A549 (cell line): ENCODE results near the gene SIVA1. TPM values are rescaled to one million over a fixed set of nuclear protein-coding genes. Genes with fewer than 3 reads are reported as not detected.

ENCODE experiments used
- ATAC-seq, 2 experiments: fragments of 200-7000 bp in 1 of 2; fragments of >200 bp in 1 of 2; cut with Nextera tagmentation in 1 of 2; cut with Tn5 transposase in 1 of 2; 3 replicates each; pipeline versions ENCODE4 v1.8.0 to v1.9.1; 2018 to 2020; ENCODE audit warnings: mild to moderate bottlenecking in 1 of 2, moderate library complexity in 1 of 2
- CTCF ChIA-PET: fragments of 300-600 bp; sonication (Branson Sonifier 250); formaldehyde crosslinking; extraction: SDS; loops from one replicate; lab custom pipeline; 2021; ENCODE audit warnings: antibody characterized with exemption, inconsistent platforms; lab: Yijun Ruan, JAX
- POLR2A ChIA-PET: fragments of 350-600 bp; formaldehyde crosslinking; extraction: SDS; loops from one replicate; lab custom pipeline; 2021; ENCODE audit warnings: antibody characterized with exemption, inconsistent platforms; lab: Yijun Ruan, JAX
- DNase-seq, 2 experiments: peaks; one replicate each; pipeline versions ENCODE4 v3.0.0 to v3.0.0-alpha.2; 2011 to 2016; ENCODE audit warnings: low read depth in 1 of 2, low spot score in 1 of 2
- FAIRE-seq: peaks from 2 replicates; lab custom pipeline; 2011; peaks lifted over from hg19 to GRCh38; lab: Jason Lieb, UNC
- H3K27ac ChIP-seq, 2 experiments: fragments of >200 bp; sonication (Bioruptor Twin); formaldehyde crosslinking; 3 replicates each; pipeline ENCODE4 v1.5.1; 2016 to 2017
- H3K4me1 ChIP-seq: fragments of >200 bp; sonication (Bioruptor Twin); formaldehyde crosslinking; 3 replicates; pipeline ENCODE4 v1.6.1; 2016
- H3K4me2 ChIP-seq: fragments of >200 bp; sonication (Bioruptor Twin); formaldehyde crosslinking; 3 replicates; pipeline ENCODE4 v1.6.1; 2016
- H3K4me3 ChIP-seq: fragments of >200 bp; sonication (Bioruptor Twin); formaldehyde crosslinking; 3 replicates; pipeline ENCODE4 v1.5.1; 2016
- H3K9me3 ChIP-seq: fragments of >200 bp; sonication (Bioruptor Twin); formaldehyde crosslinking; 3 replicates; pipeline ENCODE4 v1.6.1; 2016
- ATOH8 ChIP-seq: fragments of 250-450 bp; sonication (Bioruptor Pico); IDR thresholded peaks from 2 replicates; pipeline ENCODE4 v1.5.0; 2020; ENCODE audit warnings: low read depth, mild to moderate bottlenecking, moderate library complexity
- BCL3 ChIP-seq: fragments of >200 bp; sonication (Bioruptor Twin); formaldehyde crosslinking; IDR thresholded peaks from 3 replicates; pipeline ENCODE4 v1.6.1; 2016
- E2F6 ChIP-seq: IDR thresholded peaks from 2 replicates; pipeline ENCODE4 v1.6.1; 2012; ENCODE audit warnings: low read depth, borderline replicate concordance
- EHF ChIP-seq: fragments of 250-450 bp; sonication (Bioruptor Pico); IDR thresholded peaks from 2 replicates; pipeline ENCODE4 v1.5.0; 2020; ENCODE audit warnings: mild to moderate bottlenecking
- ELK1 ChIP-seq: fragments of 150-350 bp; IDR thresholded peaks from 2 replicates; pipeline ENCODE4 v1.6.1; 2014; ENCODE audit warnings: low read depth, mild to moderate bottlenecking, low read length
- ESRRA ChIP-seq: fragments of 150-350 bp; IDR thresholded peaks from 2 replicates; pipeline ENCODE4 v1.6.1; 2014; ENCODE audit warnings: mild to moderate bottlenecking, low read length, borderline replicate concordance
- FOSB ChIP-seq: fragments of 250-450 bp; sonication (Bioruptor Pico); IDR thresholded peaks from 2 replicates; pipeline ENCODE4 v1.5.0; 2020; ENCODE audit warnings: mild to moderate bottlenecking, moderate library complexity
- FOSL2 ChIP-seq, 2 experiments: fragments of 450-650 bp in 1 of 2; fragments of >200 bp in 1 of 2; sonication (Bioruptor Twin) in 1 of 2; formaldehyde crosslinking; IDR thresholded peaks; 2 replicates each; pipeline versions ENCODE4 v1.5.0 to v1.6.1; 2016 to 2020; ENCODE audit warnings: mild to moderate bottlenecking in 1 of 2, moderate library complexity in 1 of 2
- FOXS1 ChIP-seq: fragments of 250-450 bp; sonication (Bioruptor Pico); IDR thresholded peaks from 2 replicates; pipeline ENCODE4 v1.5.0; 2020; ENCODE audit warnings: mild to moderate bottlenecking, moderate library complexity
- HDAC2 ChIP-seq: fragments of 200-600 bp; sonication (generic); IDR thresholded peaks from 2 replicates; pipeline ENCODE4 v1.6.1; 2016
- HMGXB4 ChIP-seq: fragments of 250-450 bp; sonication (Bioruptor Pico); IDR thresholded peaks from 2 replicates; pipeline ENCODE4 v1.5.0; 2021; ENCODE audit warnings: mild to moderate bottlenecking, moderate library complexity, borderline replicate concordance
- HOXB13 ChIP-seq: fragments of 250-450 bp; sonication (Bioruptor Pico); IDR thresholded peaks from 2 replicates; pipeline ENCODE4 v1.5.0; 2020; ENCODE audit warnings: low read depth, mild to moderate bottlenecking, moderate library complexity
- KDM5A ChIP-seq: fragments of 200-600 bp; sonication (generic); IDR thresholded peaks from 2 replicates; pipeline ENCODE4 v1.6.1; 2016; ENCODE audit warnings: antibody characterized with exemption, mild to moderate bottlenecking
- MAFK ChIP-seq: fragments of 450-650 bp; IDR thresholded peaks from 2 replicates; pipeline ENCODE4 v1.6.1; 2014; ENCODE audit not compliant: partially characterized antibody
- MAX ChIP-seq: IDR thresholded peaks from 2 replicates; pipeline ENCODE4 v1.6.1; 2012
- MYC ChIP-seq: IDR thresholded peaks from 2 replicates; pipeline ENCODE4 v1.6.1; 2012; ENCODE audit warnings: mild to moderate bottlenecking, inconsistent platforms, low read length, improper control_type of control experiment, borderline replicate concordance
- NFE2L2 ChIP-seq: fragments of 150-350 bp; conservative IDR thresholded peaks from 2 replicates; pipeline ENCODE4 v1.6.1; 2014; ENCODE audit warnings: low read length
- NPAS2 ChIP-seq: fragments of 250-450 bp; sonication (Bioruptor Pico); IDR thresholded peaks from 2 replicates; pipeline ENCODE4 v1.8.0; 2022; ENCODE audit warnings: mild to moderate bottlenecking, moderate library complexity, borderline replicate concordance
- PBX3 ChIP-seq: IDR thresholded peaks from 2 replicates; pipeline ENCODE4 v1.6.1; 2012
- POLR2A ChIP-seq: IDR thresholded peaks from 2 replicates; pipeline ENCODE4 v1.6.1; 2012; ENCODE audit warnings: mild to moderate bottlenecking, low read length
- REST ChIP-seq: fragments of 200-600 bp; sonication (generic); IDR thresholded peaks from 2 replicates; pipeline ENCODE4 v1.6.1; 2016; ENCODE audit warnings: antibody characterized with exemption, mild to moderate bottlenecking, moderate library complexity
- RFX5 ChIP-seq: fragments of 450-650 bp; IDR thresholded peaks from 2 replicates; pipeline ENCODE4 v1.7.1; 2014; ENCODE audit warnings: antibody characterized with exemption, mild to moderate bottlenecking, moderate library complexity
- ZC3H11A ChIP-seq: fragments of 450-650 bp; IDR thresholded peaks from 2 replicates; pipeline ENCODE4 v1.6.1; 2014; ENCODE audit warnings: antibody characterized with exemption, mild to moderate bottlenecking
- ZSCAN20 ChIP-seq: fragments of 250-450 bp; sonication (Bioruptor Pico); IDR thresholded peaks from 2 replicates; pipeline ENCODE4 v1.8.0; 2022; ENCODE audit warnings: mild to moderate bottlenecking, moderate library complexity
- WGBS: methylation state at CpG from one replicate; pipeline ENCODE4 v1.1.6; 2017; ENCODE audit errors: missing lambda C conversion rate; 5-methylcytosine and 5-hydroxymethylcytosine counted together
- polyA plus RNA-seq, 4 experiments: library from polyadenylated mRNA; depleted of rRNA in 3 of 4; stranded (reverse); fragments of >200 nt; fragmentation: RNase III in 1 of 4; extraction: RNeasy Plus Mini Kit Qiagen cat#74134 plus additional on column Dnase treatment in 1 of 4; gene quantifications; 2 replicates in 3 of 4; 3 replicates in 1 of 4; pipeline ENCODE4 v1.2.3, GENCODE V29; 2011 to 2017

The SIVA1 gene
- polyA plus RNA-seq, 2 of the 4 experiments (the other 2 are of a cell fraction), result 90.0 to 169 TPM

GRCh38 chr14:104735830-104736642, 16.9 kb upstream of the SIVA1 start:
- no peak for DNase-seq
- TF ChIP-seq HMGXB4 (CRISPR knock-in tag) (no peak), ATOH8 (CRISPR knock-in tag) (no peak), EHF (CRISPR knock-in tag) (no peak), RFX5 (no peak), HDAC2 (no peak), NFE2L2 (no peak), E2F6 (no peak), BCL3 (no peak), MAFK (no peak), KDM5A (no peak), ZSCAN20 (no peak), ELK1 (no peak)
- no peak for FAIRE-seq
- Histone ChIP-seq H3K9me3 (no peaks in the 10 kb centered on the region), H3K4me3 (no peak overlapping the region), H3K4me2 (no peak overlapping the region), H3K4me1 (peaks cover 43% of the 10 kb centered on the region), H3K27ac (peak overlapping the region in 1 of 2 experiments; percentile 39; a peak in 2 of 6 replicates)
- ChIA-PET CTCF (interaction anchor here (0.8 to 7.0 kb wide), 8 partner anchors 9 to 60 kb away, joined by 3 to 65 read pairs (median 4); partner anchors contain the start of gene ADSS1), POLR2A (no interaction called here)
- no peak for ATAC-seq
- WGBS, result 81% methylated on average over 18 of the region's 26 CpGs

GRCh38 chr14:104738375-104739019, 14.4 kb upstream of the SIVA1 start:
- H3K4me3 ChIP-seq, result no peak overlapping the region
- H3K9me3 ChIP-seq, result no peaks in the 10 kb centered on the region
- no peak for ATAC-seq
- no peak for DNase-seq
- CTCF ChIA-PET, result interaction anchor here (1.0 to 7.0 kb wide), 4 partner anchors 14 to 307 kb away, joined by 3 to 65 read pairs (median 3); partner anchors contain the start of gene ADSS1
- H3K27ac ChIP-seq, result no peak overlapping the region
- FAIRE-seq, result no peak
- peaks cover 18% of the 10 kb centered on the region for H3K4me1 ChIP-seq
- POLR2A ChIA-PET, result no interaction called here
- H3K4me2 ChIP-seq, result no peak overlapping the region
- WGBS, result 85% methylated on average over 16 of the region's 18 CpGs
- TF ChIP-seq POLR2A (no peak), FOSB (CRISPR knock-in tag) (no peak), NPAS2 (CRISPR knock-in tag) (no peak), REST (no peak), ESRRA (no peak), MAX (no peak), HDAC2 (no peak), ZC3H11A (no peak), ZSCAN20 (no peak), HOXB13 (CRISPR knock-in tag) (no peak), NFE2L2 (no peak), PBX3 (no peak), MYC (no peak), FOSL2 (IDR thresholded peaks at IDR 0.05) (no peak), FOSL2 (CRISPR knock-in tag; IDR thresholded peaks at IDR 0.05) (no peak), FOXS1 (CRISPR knock-in tag) (no peak)
